GM19193 (cell line): ENCODE results near the gene PCP4.

Source experiments
- POLR2A ChIP-seq: IDR thresholded peaks from 4 replicates; pipeline ENCODE4 v1.6.1; 2011; ENCODE audit not compliant: insufficient read depth, insufficient read length; ENCODE audit errors: extremely low read depth

The PCP4 gene

DNA sequence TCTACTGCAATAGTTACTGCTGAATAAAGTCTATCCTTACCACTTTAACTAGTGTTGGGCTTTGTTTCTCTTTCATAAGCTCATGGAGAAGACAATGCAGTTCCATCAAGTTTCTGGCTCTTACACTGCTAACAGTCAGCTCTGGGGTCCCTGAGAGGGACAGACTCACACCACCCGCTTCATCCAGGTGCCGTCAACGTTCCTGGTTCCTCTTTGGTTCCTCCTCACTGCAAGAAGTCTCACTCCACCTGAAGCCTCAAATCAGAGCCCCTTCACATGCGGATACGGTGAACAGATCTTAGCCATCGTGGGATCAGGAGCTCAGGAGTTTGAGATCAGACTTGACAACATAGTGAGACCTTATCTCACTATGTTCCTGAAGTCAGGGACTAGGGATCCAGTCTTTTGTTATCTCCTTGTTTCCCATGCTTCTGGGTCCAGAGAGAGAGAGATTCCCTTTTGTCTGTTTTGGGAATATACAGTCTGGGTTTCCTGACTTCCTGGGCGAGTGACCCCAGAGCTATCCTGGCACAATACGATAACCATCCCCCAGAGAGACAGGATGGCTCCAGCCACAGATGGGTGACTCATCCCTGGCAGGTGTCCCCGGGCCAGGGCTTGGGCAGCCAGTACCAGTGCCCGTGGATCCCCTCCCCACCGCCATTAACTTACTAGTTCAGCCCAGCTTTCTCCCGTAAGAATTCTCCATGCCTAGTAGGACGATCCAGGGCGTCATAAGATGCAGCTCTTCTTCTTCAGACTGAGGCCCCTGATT lies 14.3 kb upstream of the PCP4 start:
- no peak for TF ChIP-seq POLR2A

DNA sequence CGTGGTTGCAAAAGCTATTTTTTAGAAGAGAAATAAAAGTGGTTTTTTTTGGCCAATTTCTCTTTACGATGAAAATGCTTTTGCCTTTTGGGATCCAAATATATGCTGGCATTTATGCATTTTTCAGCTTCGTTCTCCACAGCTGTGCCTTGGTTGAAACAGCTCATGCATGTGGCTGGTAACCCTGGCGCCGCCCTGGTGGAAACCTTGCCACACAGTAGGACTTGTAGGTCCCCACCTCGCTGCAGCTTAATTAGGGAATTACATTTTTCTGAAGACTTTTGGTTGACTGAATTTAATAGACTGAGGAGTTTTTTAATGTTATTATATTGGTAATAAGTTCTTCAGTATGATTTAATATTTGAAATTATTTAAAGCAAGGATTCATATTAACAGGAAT lies 12.7 kb upstream of the PCP4 start:
- no peak for TF ChIP-seq POLR2A

DNA sequence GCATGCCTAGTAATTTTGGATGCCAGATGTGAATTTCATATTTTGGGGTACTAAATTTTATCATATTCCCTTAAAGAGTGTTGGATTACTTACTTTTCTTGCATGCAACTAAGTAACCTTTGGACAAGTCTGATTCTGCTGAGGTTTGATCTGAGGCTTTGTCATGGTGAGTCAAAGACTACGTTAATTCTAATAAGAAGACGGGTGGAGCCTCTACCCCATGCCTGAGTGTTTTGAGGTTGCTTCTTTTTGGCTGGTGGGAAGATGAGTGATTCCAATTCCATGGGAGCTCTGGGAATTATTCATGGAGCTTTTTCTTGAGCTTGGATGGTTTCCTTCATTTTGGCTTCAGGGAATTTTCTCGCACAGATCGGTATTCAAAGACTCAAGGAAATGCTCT lies 11.6 kb upstream of the PCP4 start:
- TF ChIP-seq POLR2A: no peak

DNA sequence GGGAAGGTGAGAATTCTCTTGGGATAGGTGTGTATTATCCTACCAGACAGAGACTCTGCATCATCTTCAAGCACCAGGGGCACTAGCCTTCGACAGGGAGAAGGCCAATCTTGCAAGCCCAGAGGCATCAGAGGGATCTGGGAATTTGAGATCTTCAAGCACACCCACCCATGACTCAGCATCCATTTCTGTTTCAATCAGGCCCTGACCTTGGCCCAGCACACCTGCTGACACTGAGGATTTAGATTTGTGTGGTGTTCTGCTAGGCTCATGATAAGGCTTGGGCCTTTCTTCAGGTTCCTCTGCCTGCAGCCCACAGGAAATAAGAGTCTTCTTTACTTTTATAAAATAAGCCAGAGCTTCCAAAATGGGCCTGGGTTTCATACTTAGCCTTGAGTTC lies 6.6 kb upstream of the PCP4 start:
- no peak for TF ChIP-seq POLR2A

DNA sequence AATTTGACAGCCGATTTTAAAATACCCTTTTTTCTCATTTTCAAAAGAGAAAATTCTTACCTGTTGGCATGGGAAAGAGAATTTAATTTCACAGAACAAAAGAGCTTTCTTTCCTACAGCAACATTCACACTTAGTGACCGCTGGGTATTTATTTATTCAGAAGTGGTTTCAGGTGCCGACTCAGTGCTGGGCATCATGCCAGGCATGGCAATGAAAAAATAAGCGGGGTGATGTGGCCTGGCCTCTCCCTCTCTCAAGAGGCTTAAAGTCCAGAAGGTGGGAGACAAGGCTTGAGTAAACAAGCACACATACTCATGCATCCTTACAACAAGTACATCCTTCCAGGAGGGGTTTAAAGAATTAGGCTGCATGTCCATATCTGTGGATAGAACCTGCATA lies 4.1 kb upstream of the PCP4 start:
- no peak for TF ChIP-seq POLR2A

DNA sequence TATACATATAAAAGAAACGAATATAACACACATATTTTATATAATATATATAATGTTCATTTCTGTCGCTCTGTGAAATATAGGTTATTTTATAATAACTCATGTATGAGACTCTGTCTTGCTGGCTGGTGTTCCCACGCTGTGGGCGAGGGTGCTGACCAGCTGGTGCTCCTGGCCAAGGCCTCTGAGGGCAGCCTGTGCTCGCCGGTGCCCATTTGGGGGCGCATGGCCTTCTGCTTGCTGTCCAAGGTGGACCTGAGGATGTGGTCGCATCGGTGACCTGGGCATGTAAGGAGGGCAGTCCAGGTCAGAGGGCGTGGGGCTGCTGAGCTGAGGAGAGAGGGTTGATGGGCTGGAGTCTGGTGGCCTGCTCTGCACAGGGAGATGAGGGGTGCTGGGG lies 1.1 kb upstream of the PCP4 start:
- no peak for TF ChIP-seq POLR2A

DNA sequence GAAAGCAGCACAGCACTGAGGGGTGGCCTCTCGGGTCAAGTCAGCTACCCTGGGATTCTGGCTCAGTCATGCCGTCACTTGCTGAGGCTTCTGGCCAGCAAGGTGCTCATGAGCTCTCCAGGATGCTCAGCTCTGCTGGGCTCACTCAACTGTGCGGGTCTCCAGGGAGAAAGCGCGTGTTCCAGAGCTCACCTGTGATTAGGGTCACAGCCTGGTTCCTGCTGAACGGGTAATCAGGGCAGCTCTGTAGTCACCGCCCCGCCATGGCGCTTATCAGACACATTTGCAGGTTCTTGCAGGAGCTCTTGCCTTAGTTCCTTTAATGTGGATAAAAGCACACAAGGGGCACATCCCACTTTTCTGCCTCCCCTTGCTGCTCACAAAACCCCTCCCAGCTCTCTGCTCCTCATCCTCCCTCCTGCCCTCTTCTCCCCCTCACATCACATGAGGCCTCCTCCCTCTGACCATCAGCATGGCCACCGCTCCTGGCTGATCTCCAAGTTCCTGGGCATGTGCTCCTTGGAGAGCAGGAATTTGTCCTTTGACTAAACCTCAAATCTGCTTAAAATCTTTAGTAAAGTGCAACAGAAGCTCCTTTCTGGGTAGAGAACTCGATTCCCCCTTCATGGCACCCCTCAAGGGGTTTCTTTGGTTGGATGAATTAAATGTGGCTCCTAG lies 2.0 kb downstream of the PCP4 start:
- no peak for TF ChIP-seq POLR2A

DNA sequence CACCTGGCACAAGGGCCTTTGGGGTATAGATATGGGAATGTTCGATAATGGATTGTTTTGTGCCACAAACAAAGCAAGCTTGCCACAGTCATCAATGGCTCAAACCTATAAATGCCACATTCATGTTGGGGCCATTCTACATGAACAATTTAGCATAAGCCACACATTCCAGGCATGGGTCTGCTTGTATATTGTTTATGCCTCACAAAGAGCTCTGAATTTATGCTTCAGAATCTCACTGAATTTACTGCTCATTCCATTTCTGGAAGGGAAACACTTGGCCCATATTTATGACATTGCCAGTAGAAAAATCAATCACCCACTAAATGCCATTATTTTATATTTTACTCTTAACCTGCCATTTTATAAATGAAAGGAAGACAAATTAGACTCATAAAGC lies 6.4 kb downstream of the PCP4 start:
- TF ChIP-seq POLR2A: no peak

DNA sequence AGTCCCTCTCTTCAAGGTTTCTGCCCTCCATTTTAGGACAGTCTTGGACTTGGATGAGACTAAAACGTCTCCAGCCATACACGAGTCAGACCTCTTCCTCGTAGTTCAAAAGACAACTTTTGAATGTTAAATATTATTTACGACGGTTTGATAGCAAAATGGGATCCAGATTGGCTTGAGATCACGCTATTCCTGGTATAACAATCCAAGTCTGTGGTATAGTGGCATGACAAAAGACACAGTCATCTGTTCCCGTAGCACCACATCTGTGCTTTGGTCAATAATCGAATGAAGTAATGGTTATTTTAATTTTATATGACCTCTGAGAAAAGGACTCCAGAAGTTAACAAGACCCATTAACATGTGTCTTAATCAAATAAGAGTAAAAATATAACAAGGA lies 7.0 kb downstream of the PCP4 start:
- no peak for TF ChIP-seq POLR2A

DNA sequence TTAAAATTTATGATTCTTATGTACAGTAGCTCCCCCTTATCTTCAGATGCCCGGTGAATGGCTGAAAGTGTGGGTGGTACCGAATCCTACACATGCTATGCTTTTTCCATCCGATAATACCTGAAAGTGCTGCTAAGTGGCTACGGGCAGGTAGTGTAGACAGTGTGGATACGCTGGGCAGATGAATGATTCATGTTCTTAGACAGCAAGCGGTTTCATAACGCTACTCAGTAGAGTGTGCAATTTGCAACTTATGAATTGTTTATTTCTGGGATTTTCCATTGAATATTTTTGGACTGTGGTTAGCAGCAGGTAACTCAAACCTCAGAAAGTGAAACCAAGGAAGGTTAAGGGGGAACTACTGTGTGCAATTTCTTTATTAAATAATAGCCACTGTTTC lies 7.5 kb downstream of the PCP4 start:
- no peak for TF ChIP-seq POLR2A

DNA sequence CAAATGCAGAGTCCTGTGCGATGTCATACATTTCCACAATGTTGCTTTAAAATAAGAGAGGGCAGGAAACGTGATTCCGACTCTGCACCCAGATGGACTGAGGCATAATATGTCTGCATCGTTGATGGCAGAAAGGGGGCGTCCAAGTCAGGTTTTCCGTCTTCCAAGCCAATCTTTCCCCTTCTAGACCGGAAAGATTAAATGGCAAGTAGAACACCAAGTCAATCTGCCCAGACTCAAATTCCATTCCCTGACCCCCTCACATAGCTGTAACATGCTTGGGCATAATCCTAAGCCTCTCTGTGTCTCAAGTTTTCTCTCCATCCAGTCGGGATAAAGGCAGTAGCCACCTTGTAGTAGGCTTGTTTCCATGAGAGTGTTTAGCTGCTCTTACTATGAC lies 14.4 kb downstream of the PCP4 start:
- no peak for TF ChIP-seq POLR2A

DNA sequence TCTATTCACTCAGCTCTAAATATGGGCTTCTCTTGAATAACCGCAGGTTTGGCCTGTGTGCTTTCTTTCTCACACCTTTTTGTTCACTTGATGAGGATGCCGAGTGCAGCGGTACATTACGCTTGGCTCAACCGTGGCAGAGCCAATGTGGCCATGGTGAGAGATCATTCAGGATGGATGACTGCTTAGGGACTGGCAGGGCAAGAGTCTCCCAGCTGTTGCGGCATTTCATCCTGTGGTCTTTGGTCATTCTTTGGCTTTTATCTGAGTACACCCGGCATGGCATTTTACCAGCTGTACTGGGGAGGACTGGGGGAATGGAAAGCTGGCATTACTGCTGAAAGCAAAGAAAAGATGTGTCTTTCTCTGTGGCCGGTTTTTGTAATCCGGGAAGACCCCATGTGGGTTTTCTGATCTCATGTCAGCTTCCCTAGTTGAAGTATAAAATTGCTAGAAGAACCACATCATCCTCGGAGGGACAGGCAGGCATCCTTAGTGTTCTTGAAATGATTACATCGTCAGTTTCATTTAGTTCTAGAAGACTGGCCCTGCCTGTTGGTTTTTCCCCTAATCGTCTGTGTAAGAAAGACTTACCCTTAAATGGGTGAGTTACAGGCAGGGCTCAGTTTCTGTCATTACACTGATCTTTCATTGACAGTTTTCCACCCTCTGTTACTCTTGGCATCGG lies 15.1 kb downstream of the PCP4 start:
- no peak for TF ChIP-seq POLR2A

DNA sequence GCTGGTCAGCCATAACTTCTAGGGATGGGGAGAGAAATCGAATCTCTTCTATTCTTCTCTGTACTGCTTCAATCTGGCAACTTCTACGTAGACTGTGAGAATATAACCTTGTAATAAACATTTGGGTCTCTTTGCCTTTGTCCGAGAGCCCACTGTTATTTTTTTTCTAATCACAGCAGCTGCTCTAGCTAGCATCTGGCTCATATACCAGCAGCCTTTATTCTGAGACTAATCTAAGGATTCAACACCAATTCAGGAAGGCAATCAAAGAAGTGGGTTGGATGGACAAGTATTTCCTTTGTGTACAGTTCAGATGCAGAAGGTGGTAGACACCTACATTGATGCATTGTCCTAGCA lies 15.6 kb downstream of the PCP4 start:
- TF ChIP-seq POLR2A: no peak

DNA sequence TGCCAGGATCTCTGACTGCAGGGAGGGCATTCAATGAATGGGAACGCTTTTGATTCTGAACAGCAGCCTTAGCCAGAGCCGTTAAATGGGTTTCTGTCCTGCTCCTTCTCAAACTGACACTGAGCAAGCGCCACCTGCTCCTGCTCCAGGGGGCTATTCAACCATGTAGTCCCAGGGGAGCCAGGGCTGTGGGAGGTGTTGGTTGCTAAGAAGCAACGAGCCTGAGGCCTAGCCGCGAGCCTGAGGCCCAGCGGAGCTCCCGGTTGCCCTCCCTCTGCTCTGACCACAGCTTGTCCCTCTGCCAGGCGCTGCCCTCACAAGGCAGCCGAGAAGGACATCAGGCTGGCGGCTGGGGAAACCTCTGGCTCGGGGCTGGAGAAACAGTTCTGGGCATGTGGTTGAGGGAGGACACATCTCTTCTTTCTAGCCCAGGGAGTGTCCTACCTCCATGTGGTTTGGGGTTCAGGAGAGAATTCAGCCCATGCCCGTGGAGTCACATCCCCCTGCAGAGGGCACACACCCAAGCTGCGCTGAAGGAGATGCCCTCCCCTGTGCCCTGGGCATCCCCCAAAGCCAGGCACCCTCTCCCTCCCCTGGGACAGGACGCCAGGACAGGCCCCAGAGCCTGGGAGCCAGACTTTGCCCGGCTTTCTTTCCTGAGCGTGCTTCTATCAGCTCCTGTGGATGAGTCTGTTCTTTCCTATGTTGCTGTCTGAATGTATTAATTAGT lies 18.0 kb downstream of the PCP4 start:
- no peak for TF ChIP-seq POLR2A

DNA sequence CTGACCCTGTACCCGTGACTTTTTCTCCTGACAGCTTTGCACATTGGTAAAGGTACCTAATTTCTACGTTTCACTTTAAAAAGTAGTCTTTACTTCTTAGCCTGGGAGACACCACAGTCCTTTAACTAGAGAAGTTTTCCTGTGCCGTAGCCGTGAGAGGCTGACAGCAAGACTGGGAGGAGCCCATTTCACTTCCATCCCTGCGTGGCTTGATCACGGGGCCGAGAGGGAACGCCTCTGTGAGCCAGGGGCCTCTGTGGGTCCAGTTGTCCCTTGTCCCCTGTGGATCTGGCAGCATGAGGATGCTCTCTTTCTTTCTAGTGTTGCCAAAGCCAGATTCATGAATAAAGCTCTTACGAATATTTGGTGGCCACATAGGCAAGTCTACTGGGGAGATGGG lies 21.6 kb downstream of the PCP4 start:
- TF ChIP-seq POLR2A: no peak

DNA sequence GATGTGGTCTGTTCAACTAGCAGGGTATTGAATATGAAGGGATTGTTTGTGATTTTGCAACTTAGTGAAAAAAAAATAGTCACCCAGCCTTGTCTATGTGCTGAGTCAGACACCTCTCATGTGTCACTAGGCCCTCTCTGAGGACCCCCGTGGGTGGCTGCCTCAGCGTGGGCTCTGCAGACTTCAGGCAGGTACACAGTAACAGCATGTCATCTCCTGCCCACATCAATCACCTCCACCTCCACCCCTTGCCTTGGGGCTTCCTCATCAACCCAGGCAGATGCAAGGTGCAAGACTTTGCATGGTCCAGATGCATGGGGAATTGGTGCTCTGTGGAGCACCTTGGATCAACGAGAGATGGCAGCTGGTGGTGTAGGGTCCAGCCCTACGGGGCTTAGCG lies 23.9 kb downstream of the PCP4 start:
- no peak for TF ChIP-seq POLR2A

DNA sequence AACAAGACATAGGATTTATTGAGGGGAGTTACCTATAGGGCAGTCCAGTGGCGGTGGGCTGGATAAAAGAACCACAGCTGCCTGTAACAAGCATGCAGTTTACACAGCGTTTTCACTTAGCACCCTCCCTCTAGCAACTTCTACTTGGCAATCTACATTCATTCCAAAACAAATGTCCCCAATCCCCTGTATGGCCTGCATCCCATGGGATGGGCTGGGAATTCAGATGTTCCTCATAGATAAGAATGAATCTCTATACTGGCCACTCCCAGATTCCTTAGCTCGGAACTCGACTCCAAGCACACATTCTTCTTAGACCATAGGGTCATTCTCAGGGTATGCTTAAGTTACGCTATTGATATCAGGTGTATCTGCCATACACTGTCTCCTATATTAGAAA lies 33.3 kb downstream of the PCP4 start:
- TF ChIP-seq POLR2A: no peak
